ENCODE measurements around the gene IRS1.

Gene IRS1

GRCh38 chr2:226818930-226819329, 19.3 kb upstream of the IRS1 start:
- no peak for DNase-seq

GRCh38 chr2:226813148-226813701, 13.6 kb upstream of the IRS1 start:
- no peak for DNase-seq

- no peak for DNase-seq
Measured at GRCh38 chr2:226803410-226803809, 3.8 kb upstream of the IRS1 start.

GRCh38 chr2:226802573-226802972, 3.0 kb upstream of the IRS1 start:
- no peak for DNase-seq

- DNase-seq, result peak; percentile 90
Measured at GRCh38 chr2:226800941-226801784, 1.5 kb upstream of the IRS1 start.

GRCh38 chr2:226799976-226800940, 638 bp upstream of the IRS1 start:
- peak; percentile 29 for DNase-seq

GRCh38 chr2:226798422-226799210, 1.0 kb downstream of the IRS1 start:
- peak; percentile 57 for DNase-seq

GRCh38 chr2:226797989-226798421, 1.6 kb downstream of the IRS1 start:
- no peak for DNase-seq

- DNase-seq, result no peak
Measured at GRCh38 chr2:226797289-226797988, 2.2 kb downstream of the IRS1 start.

- peak; percentile 25 for DNase-seq
Measured at GRCh38 chr2:226796840-226797288, 2.8 kb downstream of the IRS1 start.

GRCh38 chr2:226796012-226796839, 3.4 kb downstream of the IRS1 start:
- DNase-seq, result no peak

- DNase-seq, result no peak
Measured at GRCh38 chr2:226795281-226796011, 4.2 kb downstream of the IRS1 start.

- no peak for DNase-seq
Measured at GRCh38 chr2:226794751-226795171, 4.9 kb downstream of the IRS1 start.

GRCh38 chr2:226794196-226794661, 5.4 kb downstream of the IRS1 start:
- DNase-seq, result no peak

- DNase-seq, result no peak
Measured at GRCh38 chr2:226793646-226794045, 6.0 kb downstream of the IRS1 start.

- no peak for DNase-seq
Measured at GRCh38 chr2:226792155-226792881, 7.3 kb downstream of the IRS1 start.

GRCh38 chr2:226791487-226792081, 8.0 kb downstream of the IRS1 start:
- peak; percentile 92 for DNase-seq

GRCh38 chr2:226791056-226791486, 8.5 kb downstream of the IRS1 start:
- DNase-seq, result no peak

- no peak for DNase-seq
Measured at GRCh38 chr2:226790431-226790830, 9.2 kb downstream of the IRS1 start.

All from stimulated activated CD8-positive, alpha-beta memory T cell treated with anti-CD3 and anti-CD28 coated beads, Interleukin-4, amount 100 ng/mL, for 48 hours (primary cell).